RWPE1 (cell line): ENCODE measurements around the gene DDHD1.
"Not testable (repeated sequence)": the region's sequence is repeated elsewhere in the genome, so short reads cannot be mapped to it uniquely, and the experiment has no call there.

ENCODE experiments used
- CTCF ChIA-PET: fragments of 350-600 bp; sonication (Branson Sonifier 250); formaldehyde crosslinking; extraction: SDS; loops from one replicate; lab custom pipeline; 2021; lab: Yijun Ruan, JAX
- POLR2A ChIA-PET: fragments of 400-600 bp; formaldehyde crosslinking; extraction: SDS; loops from one replicate; lab custom pipeline; 2020; ENCODE audit warnings: antibody characterized with exemption; ENCODE audit not compliant: low non-redundant PET; lab: Yijun Ruan, JAX
- DNase-seq: peaks from one replicate; pipeline ENCODE4 v3.0.0; 2012; ENCODE audit warnings: low spot score
- H3K27ac ChIP-seq: fragments of 450-650 bp; 2 replicates; pipeline ENCODE4 v1.5.1; 2017
- TF ChIP-seq, protein P1 (sequence below): fragments of 450-650 bp; conservative IDR thresholded peaks from 2 replicates; pipeline ENCODE4 v1.5.1; 2017; ENCODE audit warnings: low read depth, mild to moderate bottlenecking

DDHD1 gene

DNA sequence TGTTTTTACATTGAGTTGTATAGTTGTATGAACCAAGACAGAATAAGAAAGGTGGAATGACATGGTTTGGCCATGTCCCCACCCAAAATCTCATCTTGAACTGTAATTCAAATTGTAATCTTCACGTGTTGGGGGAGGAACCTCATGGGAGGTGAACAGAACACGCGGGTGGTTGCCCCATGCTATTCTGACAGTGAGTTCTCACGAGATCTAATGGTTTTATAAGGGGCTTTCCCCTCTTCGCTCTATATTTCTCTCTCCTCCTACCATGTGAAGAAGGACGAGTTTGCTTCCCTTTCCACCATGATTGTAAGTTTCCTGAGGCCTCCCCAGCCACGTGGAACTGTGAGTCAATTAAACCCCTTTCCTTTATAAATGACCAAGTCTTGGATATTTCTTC lies 25.3 kb downstream of the DDHD1 start:
- TF ChIP-seq, protein P1, sequence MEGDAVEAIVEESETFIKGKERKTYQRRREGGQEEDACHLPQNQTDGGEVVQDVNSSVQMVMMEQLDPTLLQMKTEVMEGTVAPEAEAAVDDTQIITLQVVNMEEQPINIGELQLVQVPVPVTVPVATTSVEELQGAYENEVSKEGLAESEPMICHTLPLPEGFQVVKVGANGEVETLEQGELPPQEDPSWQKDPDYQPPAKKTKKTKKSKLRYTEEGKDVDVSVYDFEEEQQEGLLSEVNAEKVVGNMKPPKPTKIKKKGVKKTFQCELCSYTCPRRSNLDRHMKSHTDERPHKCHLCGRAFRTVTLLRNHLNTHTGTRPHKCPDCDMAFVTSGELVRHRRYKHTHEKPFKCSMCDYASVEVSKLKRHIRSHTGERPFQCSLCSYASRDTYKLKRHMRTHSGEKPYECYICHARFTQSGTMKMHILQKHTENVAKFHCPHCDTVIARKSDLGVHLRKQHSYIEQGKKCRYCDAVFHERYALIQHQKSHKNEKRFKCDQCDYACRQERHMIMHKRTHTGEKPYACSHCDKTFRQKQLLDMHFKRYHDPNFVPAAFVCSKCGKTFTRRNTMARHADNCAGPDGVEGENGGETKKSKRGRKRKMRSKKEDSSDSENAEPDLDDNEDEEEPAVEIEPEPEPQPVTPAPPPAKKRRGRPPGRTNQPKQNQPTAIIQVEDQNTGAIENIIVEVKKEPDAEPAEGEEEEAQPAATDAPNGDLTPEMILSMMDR: no peak
- ChIA-PET CTCF (no interaction called here), POLR2A (no interaction called here)
- H3K27ac ChIP-seq: no peak overlapping the region
- no peak for DNase-seq

DNA sequence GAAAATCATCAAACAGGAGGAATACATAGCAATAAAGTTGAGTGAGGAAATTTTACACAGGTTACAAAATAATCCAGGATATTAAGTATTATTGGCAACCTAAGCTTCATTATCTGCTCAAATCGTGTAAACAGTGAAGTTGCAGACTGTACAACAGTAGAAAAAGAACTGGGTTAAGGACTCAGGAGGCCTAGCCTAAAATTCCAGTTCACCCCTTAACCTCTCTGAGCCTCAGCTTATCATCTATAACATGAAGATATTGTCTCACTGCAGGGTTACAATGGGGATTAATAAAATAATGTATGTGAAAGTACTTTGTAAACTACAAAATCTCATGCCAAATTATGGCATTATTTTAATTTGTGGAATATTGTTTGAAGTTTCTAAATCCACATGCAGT lies 26.0 kb downstream of the DDHD1 start:
- TF ChIP-seq, protein P1: no peak
- no peak for DNase-seq
- POLR2A ChIA-PET: no interaction called here
- no peak overlapping the region for H3K27ac ChIP-seq
- CTCF ChIA-PET: interaction anchor here (0.7 kb wide), 1 partner anchor 9 kb away, joined by 3 read pairs; no protein-coding TSS in a partner anchor

DNA sequence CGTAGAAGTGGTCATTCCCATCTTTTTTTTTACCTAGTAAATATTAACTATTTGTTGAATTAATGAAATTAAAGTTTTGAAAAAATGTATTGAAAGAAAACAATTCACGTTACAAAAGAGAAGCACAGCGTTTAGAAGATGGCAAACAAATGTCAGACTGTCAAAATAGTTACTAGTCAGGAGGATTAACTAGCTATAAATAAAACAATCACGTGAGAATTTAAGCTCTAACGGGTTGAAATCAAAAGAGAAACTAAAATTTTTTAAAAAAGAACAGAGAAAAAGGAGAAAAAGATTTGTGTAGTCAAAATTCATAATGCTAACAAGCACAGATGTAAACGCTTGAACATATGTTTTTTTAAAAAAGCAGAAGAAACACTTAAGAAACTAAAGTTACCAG lies 26.4 kb downstream of the DDHD1 start:
- CTCF ChIA-PET: interaction anchor here (0.7 kb wide), 1 partner anchor 9 kb away, joined by 3 read pairs; no protein-coding TSS in a partner anchor
- H3K27ac ChIP-seq: no peak overlapping the region
- POLR2A ChIA-PET: no interaction called here
- TF ChIP-seq, protein P1: no peak
- DNase-seq: no peak

DNA sequence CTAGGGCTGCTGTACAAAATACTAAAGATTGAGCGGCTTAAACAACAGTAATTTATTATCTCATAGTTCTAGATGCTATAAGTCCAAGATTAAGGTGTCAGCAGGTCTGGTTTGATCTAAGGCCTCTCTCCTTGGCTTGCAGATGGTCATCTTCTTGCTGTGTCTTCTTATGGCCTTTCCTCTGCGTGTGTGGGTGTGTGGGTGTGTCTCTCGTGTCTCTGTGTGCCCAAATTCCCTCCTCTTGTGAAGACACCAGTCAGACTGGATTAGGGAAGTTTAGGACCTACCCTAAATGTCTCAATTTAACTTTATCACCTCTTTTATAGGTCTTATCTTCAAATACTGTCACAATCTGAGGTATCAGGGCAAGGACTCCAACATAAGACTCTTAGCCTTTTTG lies 28.3 kb downstream of the DDHD1 start:
- CTCF ChIA-PET: no interaction called here
- TF ChIP-seq, protein P1: no peak
- POLR2A ChIA-PET: no interaction called here
- no peak overlapping the region for H3K27ac ChIP-seq
- DNase-seq: no peak

DNA sequence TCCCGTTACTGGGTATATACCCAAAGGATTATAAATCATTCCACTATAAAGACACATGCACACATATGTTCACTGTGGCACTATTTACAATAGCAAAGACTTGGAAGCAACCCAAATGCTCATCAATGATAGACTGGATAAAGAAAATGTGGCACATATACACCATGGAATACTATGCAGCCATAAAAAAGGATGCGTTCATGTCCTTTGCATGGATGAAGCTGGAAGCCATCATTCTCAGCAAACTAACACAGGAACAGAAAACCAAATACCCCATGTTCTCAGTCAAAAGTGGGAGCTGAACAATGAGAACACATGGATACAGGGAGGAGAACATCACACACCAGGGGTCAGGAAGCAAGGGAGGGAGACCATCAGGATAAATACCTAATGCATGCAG lies 31.7 kb downstream of the DDHD1 start:
- H3K27ac ChIP-seq, POLR2A ChIA-PET, DNase-seq, CTCF ChIA-PET: not testable (repeated sequence)

DNA sequence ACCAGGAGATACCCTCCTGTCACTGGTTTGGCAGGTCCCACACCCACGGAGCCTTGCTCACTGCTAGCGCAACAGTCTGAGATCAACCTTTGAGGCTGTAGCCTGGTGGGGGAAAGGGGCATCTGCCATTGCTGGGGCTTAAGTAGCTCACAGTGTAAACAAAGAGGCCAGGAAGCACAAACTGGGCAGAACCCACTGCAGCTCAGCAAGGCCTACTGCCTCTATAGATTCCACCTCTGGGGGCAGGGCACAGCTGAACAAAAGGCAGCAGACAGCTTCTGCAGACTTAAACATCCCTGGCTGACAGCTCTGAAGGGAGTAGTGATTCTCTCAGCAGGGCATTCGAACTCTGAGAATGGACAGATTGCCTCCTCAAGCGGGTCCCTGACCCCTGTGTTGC lies 35.6 kb downstream of the DDHD1 start:
- POLR2A ChIA-PET, DNase-seq, H3K27ac ChIP-seq: not testable (repeated sequence)
- CTCF ChIA-PET: interaction anchor here (1.1 kb wide), 1 partner anchor 15 kb away, joined by 4 read pairs; no protein-coding TSS in a partner anchor

DNA sequence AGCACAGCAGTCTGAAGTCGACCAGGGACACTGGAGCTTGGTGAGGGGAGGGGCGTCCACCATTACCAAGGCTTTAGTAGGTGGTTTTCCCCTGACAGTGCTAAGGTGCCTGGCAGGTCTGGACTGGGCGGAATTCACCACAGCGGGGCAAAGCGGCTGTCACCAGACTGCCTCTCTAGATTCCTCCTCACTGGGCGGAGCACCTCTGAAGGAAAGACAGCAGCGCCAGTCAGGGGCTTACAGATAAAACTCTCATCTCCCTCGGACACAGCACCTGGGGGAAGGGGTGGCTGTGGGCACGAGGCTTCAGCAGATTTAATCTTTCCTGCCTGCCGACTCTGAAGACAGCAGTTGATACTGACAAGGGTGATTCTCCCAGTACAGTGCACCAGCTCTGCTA lies 39.1 kb downstream of the DDHD1 start:
- no peak for DNase-seq
- ChIA-PET POLR2A (no interaction called here), CTCF (no interaction called here)
- no peak overlapping the region for H3K27ac ChIP-seq
- TF ChIP-seq, protein P1: no peak

DNA sequence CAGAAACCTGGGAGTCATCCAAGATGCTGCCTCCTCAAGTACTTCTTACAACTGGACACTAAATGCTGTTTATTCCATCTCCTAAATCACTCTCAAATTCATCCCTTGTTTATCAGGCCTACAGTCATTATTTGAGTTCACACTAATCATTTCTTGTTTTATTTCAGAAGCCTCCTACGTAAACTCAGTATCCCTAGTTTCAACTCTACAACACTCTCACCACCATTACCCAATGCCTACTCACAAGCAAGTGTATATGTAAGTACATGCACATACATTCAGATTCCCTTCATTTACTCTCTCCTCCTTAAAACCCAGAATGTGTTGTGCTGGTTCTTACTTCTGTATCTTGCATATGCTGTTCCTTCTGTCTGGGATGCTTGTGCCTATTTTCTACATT lies 43.0 kb downstream of the DDHD1 start:
- TF ChIP-seq, protein P1: no peak
- ChIA-PET CTCF (no interaction called here), POLR2A (no interaction called here)
- H3K27ac ChIP-seq: no peak overlapping the region
- DNase-seq: no peak
